ENCODE measurements around the gene KCNA5. TPM values are rescaled to one million over a fixed set of nuclear protein-coding genes. Genes with fewer than 3 reads are reported as not detected.

Gene KCNA5
- total and polyA plus RNA-seq, 2 of the 13 experiments (the other 11 are each of a cell fraction or from before 2014, with no cell fraction given), result not detected

DNA sequence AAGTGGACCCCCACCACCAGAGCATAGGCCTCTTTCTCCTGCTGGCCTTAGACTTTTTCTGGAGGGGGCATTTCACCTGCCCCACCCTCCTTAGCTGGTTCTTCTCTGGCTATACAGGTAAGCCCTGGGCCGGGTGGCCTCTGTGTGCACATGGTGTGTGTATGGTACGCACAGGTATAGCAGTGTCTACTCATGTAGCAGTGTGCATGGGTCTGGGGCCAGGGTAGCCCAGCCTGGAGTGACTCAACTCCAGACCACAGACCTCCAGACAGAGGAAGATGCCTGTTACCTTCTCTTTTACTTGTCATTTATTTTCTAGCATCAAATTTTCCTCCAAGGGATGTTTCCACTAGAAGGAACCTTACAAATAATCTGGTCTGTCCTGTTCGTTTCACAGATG lies 6.9 kb downstream of the KCNA5 start (continued):
- TF ChIP-seq, protein P1, sequence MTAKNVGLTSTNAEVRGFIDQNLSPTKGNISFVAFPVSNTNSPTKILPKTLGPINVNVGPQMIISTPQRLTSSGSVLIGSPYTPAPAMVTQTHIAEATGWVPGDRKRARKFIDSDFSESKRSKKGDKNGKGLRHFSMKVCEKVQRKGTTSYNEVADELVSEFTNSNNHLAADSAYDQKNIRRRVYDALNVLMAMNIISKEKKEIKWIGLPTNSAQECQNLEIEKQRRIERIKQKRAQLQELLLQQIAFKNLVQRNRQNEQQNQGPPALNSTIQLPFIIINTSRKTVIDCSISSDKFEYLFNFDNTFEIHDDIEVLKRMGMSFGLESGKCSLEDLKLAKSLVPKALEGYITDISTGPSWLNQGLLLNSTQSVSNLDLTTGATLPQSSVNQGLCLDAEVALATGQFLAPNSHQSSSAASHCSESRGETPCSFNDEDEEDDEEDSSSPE (CRISPR knock-in tag; IDR thresholded peaks at IDR 0.05), result no peak
- TF ChIP-seq, protein P2, sequence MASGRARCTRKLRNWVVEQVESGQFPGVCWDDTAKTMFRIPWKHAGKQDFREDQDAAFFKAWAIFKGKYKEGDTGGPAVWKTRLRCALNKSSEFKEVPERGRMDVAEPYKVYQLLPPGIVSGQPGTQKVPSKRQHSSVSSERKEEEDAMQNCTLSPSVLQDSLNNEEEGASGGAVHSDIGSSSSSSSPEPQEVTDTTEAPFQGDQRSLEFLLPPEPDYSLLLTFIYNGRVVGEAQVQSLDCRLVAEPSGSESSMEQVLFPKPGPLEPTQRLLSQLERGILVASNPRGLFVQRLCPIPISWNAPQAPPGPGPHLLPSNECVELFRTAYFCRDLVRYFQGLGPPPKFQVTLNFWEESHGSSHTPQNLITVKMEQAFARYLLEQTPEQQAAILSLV (CRISPR knock-in tag; IDR thresholded peaks at IDR 0.05; ENCODE audit: borderline replicate concordance), result no peak

DNA sequence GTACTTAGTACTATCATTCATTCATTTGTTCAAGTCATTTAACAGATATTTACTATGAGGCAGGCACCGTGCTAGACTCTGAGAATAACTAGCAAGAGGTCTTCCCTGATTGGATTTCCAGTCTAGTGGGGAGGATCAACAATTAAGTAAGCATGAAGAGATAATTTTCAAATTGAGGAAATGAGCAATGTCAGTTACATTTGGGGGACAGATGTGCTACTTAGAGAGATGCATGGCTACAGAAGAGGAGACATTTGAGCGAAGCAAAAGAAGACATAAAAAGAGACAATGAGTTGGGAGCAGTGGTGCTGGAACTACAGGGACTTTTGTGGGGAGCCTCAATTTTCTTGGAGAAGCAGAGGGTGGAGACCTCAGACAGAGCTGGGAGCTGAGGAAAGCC lies 7.7 kb downstream of the KCNA5 start:
- no TSS peak for BruUV-seq (replicated peaks)
- no peaks in the 10 kb centered on the region for H3K9me3 ChIP-seq (ENCODE audit: low read length)
- TF ChIP-seq, protein P3, sequence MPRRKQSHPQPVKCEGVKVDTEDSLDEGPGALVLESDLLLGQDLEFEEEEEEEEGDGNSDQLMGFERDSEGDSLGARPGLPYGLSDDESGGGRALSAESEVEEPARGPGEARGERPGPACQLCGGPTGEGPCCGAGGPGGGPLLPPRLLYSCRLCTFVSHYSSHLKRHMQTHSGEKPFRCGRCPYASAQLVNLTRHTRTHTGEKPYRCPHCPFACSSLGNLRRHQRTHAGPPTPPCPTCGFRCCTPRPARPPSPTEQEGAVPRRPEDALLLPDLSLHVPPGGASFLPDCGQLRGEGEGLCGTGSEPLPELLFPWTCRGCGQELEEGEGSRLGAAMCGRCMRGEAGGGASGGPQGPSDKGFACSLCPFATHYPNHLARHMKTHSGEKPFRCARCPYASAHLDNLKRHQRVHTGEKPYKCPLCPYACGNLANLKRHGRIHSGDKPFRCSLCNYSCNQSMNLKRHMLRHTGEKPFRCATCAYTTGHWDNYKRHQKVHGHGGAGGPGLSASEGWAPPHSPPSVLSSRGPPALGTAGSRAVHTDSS (CRISPR knock-in tag; conservative IDR thresholded peaks at IDR 0.05), result no peak
- TF ChIP-seq ZNF292 (CRISPR knock-in tag; IDR thresholded peaks at IDR 0.05; ENCODE audit: borderline replicate concordance, low read depth), result no peak
- no peak for TF ChIP-seq ZNF570 (CRISPR knock-in tag; IDR thresholded peaks at IDR 0.05; ENCODE audit: borderline replicate concordance)
- TF ChIP-seq KLF16 (CRISPR knock-in tag; IDR thresholded peaks at IDR 0.05), result no peak
- TF ChIP-seq ZNF768 (CRISPR knock-in tag; IDR thresholded peaks at IDR 0.05), result no peak
- no peak for TF ChIP-seq ZNF431 (CRISPR knock-in tag; IDR thresholded peaks at IDR 0.05; ENCODE audit: borderline replicate concordance, low read depth)
- no peak for TF ChIP-seq ZNF256 (CRISPR knock-in tag; conservative IDR thresholded peaks at IDR 0.05)
- no peak for TF ChIP-seq EEA1 (CRISPR knock-in tag; IDR thresholded peaks at IDR 0.05; ENCODE audit: borderline replicate concordance)
- no peak for TF ChIP-seq SETDB1 (CRISPR knock-in tag; IDR thresholded peaks at IDR 0.05; ENCODE audit: borderline replicate concordance)
- TF ChIP-seq, protein P4, sequence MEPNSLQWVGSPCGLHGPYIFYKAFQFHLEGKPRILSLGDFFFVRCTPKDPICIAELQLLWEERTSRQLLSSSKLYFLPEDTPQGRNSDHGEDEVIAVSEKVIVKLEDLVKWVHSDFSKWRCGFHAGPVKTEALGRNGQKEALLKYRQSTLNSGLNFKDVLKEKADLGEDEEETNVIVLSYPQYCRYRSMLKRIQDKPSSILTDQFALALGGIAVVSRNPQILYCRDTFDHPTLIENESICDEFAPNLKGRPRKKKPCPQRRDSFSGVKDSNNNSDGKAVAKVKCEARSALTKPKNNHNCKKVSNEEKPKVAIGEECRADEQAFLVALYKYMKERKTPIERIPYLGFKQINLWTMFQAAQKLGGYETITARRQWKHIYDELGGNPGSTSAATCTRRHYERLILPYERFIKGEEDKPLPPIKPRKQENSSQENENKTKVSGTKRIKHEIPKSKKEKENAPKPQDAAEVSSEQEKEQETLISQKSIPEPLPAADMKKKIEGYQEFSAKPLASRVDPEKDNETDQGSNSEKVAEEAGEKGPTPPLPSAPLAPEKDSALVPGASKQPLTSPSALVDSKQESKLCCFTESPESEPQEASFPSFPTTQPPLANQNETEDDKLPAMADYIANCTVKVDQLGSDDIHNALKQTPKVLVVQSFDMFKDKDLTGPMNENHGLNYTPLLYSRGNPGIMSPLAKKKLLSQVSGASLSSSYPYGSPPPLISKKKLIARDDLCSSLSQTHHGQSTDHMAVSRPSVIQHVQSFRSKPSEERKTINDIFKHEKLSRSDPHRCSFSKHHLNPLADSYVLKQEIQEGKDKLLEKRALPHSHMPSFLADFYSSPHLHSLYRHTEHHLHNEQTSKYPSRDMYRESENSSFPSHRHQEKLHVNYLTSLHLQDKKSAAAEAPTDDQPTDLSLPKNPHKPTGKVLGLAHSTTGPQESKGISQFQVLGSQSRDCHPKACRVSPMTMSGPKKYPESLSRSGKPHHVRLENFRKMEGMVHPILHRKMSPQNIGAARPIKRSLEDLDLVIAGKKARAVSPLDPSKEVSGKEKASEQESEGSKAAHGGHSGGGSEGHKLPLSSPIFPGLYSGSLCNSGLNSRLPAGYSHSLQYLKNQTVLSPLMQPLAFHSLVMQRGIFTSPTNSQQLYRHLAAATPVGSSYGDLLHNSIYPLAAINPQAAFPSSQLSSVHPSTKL (CRISPR knock-in tag; IDR thresholded peaks at IDR 0.05), result no peak
- no peak for TF ChIP-seq NFIC (IDR thresholded peaks at IDR 0.05; ENCODE audit: low read length)
- no peak for TF ChIP-seq SATB2 (CRISPR knock-in tag; IDR thresholded peaks at IDR 0.05)
- TF ChIP-seq FOSL2 (CRISPR knock-in tag; IDR thresholded peaks at IDR 0.05), result no peak
- H3K4me3 ChIP-seq (replicated peaks in 1 of 3; ENCODE audit: insufficient read depth in 1 of 3, low read depth in 2 of 3, low read length in 3 of 3), result no peak overlapping the region
- ATAC-seq (no peak), DNase-seq (ENCODE audit: low spot score) (no peak), FAIRE-seq (no peak)
- 2% methylated on average over 2 of the region's 2 CpGs for WGBS (ENCODE audit: low lambda C conversion rate)
- no peak overlapping the region for H3K9ac ChIP-seq (ENCODE audit: insufficient read depth, low read depth, low read length)
- no peaks in the 10 kb centered on the region for H3K36me3 ChIP-seq (replicated peaks in 1 of 2; ENCODE audit: control insufficient read depth in 1 of 2, insufficient read depth in 2 of 2, low read length in 2 of 2)
- no peak overlapping the region for H3K4me2 ChIP-seq (ENCODE audit: low read depth, low read length)
- H3K4me1 ChIP-seq (ENCODE audit: insufficient read depth, low read length), result peaks cover 13% of the 10 kb centered on the region
- POLR2A ChIA-PET, result no interaction called here
- no peaks in the 10 kb centered on the region for H4K20me1 ChIP-seq (ENCODE audit: insufficient read depth, low read length)
- peaks cover 0 to 17% of the 10 kb centered on the region in 2 experiments; a peak in 2 of 5 replicates for H3K27me3 ChIP-seq (ENCODE audit: control insufficient read depth in 1 of 2, insufficient read depth in 2 of 2, low read length in 2 of 2)
- intact Hi-C loops (cut with micrococcal nuclease; ENCODE audit: unreplicated experiment) (no loop called here), in situ Hi-C loops (cut with HindIII; ENCODE audit: extremely low pct_ligation_motif_present, low pct_unique_long_range_greater_than_20kb) (no loop called here)
- H3K79me2 ChIP-seq (ENCODE audit: insufficient read depth, low read length), result no peaks in the 10 kb centered on the region
- no peak overlapping the region for H3K27ac ChIP-seq (ENCODE audit: extremely low read length, insufficient read depth, low read length)
- CTCF ChIA-PET (ENCODE audit: low intra/inter-chr PET ratio, low total read pairs), result no interaction called here
- H2AFZ ChIP-seq (ENCODE audit: low read length), result no peak overlapping the region

Data from HepG2 (cell line).